Activated B cell treated with CpG ODN at 0.5 μM for 24 hours (primary cell): ENCODE results near the gene SIGLEC11. TPM values are rescaled to one million over a fixed set of nuclear protein-coding genes. Genes with fewer than 3 reads are reported as not detected.

Source experiments
- ATAC-seq: fragments of 200-7000 bp; cut with Tn5 transposase; one replicate; pipeline ENCODE4 v1.10.0; 2021; ENCODE audit warnings: low read depth, mild to moderate bottlenecking, moderate library complexity
- CTCF ChIA-PET: fragments of 350-600 bp; sonication (Branson Sonifier 250); formaldehyde crosslinking; loops from one replicate; lab custom pipeline; 2021; ENCODE audit warnings: antibody characterized with exemption; lab: Charles Lee
- POLR2A ChIA-PET: fragments of 350-600 bp; sonication (Branson Sonifier 250); formaldehyde crosslinking; loops from one replicate; lab custom pipeline; 2021; ENCODE audit warnings: antibody characterized with exemption; lab: Charles Lee
- DNase-seq: peaks from one replicate; pipeline ENCODE4 v3.0.0; 2022
- H3K27ac Mint-ChIP-seq: one replicate; pipeline ENCODE4 v1.8.0; 2020; ENCODE audit warnings: mixed read lengths
- H3K27me3 Mint-ChIP-seq: one replicate; pipeline ENCODE4 v1.8.0; 2021; ENCODE audit warnings: mixed read lengths
- H3K36me3 Mint-ChIP-seq: one replicate; pipeline ENCODE4 v1.8.0; 2021; ENCODE audit warnings: low read depth, mixed read lengths
- H3K4me1 Mint-ChIP-seq: one replicate; pipeline ENCODE4 v1.8.0; 2021; ENCODE audit warnings: mixed read lengths
- H3K4me3 Mint-ChIP-seq: one replicate; pipeline ENCODE4 v1.8.0; 2020; ENCODE audit warnings: mild to moderate bottlenecking, mixed read lengths
- H3K9me3 Mint-ChIP-seq: one replicate; pipeline ENCODE4 v1.8.0; 2020; ENCODE audit warnings: mixed read lengths
- CTCF ChIP-seq: fragments of 200-600 bp; IDR thresholded peaks from one replicate; pipeline ENCODE4 v1.8.0; 2022; ENCODE audit warnings: antibody characterized with exemption, mild to moderate bottlenecking
- intact Hi-C: fragments of 100-400 bp; cut with micrococcal nuclease; formaldehyde crosslinking; loops from one replicate; pipeline ENCODE4 v1.15.1; 2024
- total RNA-seq: library from RNA; stranded (reverse); gene quantifications from 2 replicates; pipeline ENCODE4 v1.2.3, GENCODE V29; 2022

Gene SIGLEC11
- total RNA-seq, 1 donor from 2014 or later, result not detected

- ChIA-PET CTCF (interaction anchor here (1.7 to 2.2 kb wide), 2 partner anchors 13 to 40 kb away, joined by 6 to 15 read pairs; no protein-coding TSS in a partner anchor), POLR2A (interaction anchor here (0.6 to 9.5 kb wide), 22 partner anchors 8 to 874 kb away, joined by 3 to 229 read pairs (median 8); partner anchors contain the start of genes AKT1S1, FUZ, IL4I1 and JOSD2)
- intact Hi-C loops, result loop anchor here (2.0 kb wide), 1 partner anchor 14 kb away; no protein-coding TSS in a partner anchor
- Mint-ChIP-seq H3K4me1 (peaks cover 45% of the 10 kb centered on the region), H3K36me3 (peaks cover 68% of the 10 kb centered on the region), H3K9me3 (no peaks in the 10 kb centered on the region), H3K27me3 (no peaks in the 10 kb centered on the region), H3K4me3 (peak overlapping the region; percentile 92), H3K27ac (peak overlapping the region; percentile 89)
- no peak for ATAC-seq
- TF ChIP-seq CTCF, result no peak
- no peak for DNase-seq
Observed at GRCh38 chr19:49930483-49931011, 30.4 kb downstream of the SIGLEC11 start.

- Mint-ChIP-seq H3K4me3 (peak overlapping the region; percentile 92), H3K9me3 (no peaks in the 10 kb centered on the region), H3K36me3 (peaks cover 72% of the 10 kb centered on the region), H3K4me1 (peaks cover 48% of the 10 kb centered on the region), H3K27me3 (no peaks in the 10 kb centered on the region), H3K27ac (peak overlapping the region; percentile 89)
- ChIA-PET CTCF (interaction anchor here (1.3 to 2.2 kb wide), 4 partner anchors 11 to 40 kb away, joined by 5 to 15 read pairs (median 6); no protein-coding TSS in a partner anchor), POLR2A (interaction anchor here (0.5 to 9.5 kb wide), 38 partner anchors 8 to 1466 kb away, joined by 3 to 229 read pairs (median 5); partner anchors contain the start of genes AKT1S1, AP2A1, FUZ and IL4I1)
- peak; percentile 84 for DNase-seq
- peak; percentile 83 for ATAC-seq
- TF ChIP-seq CTCF, result no peak
- intact Hi-C loops, result loop anchor here (1.0 to 2.0 kb wide), 12 partner anchors 13 to 251 kb away; partner anchors contain the start of genes AKT1S1, FUZ, PNKP and PTOV1
Observed at GRCh38 chr19:49929611-49930482, 31.1 kb downstream of the SIGLEC11 start.

- intact Hi-C loops, result loop anchor here (1.0 to 2.0 kb wide), 11 partner anchors 18 to 250 kb away; partner anchors contain the start of genes AKT1S1, FUZ, PNKP and PTOV1
- peak; percentile 93 for DNase-seq
- H3K27me3 Mint-ChIP-seq, result no peaks in the 10 kb centered on the region
Observed at GRCh38 chr19:49929121-49929610, 31.8 kb downstream of the SIGLEC11 start, which contains the start of the genes ATF5 and NUP62. TSS of gene ATF5 (plus strand) at chr19:49929205. CDS start at chr19:49930851, 1,646 bp downstream. TSS of gene NUP62 (minus strand) at chr19:49929504. CDS start at chr19:49909807, 19,697 bp downstream.

More at GRCh38 chr19:49929121-49929610, 31.8 kb downstream of the SIGLEC11 start, which contains the start of the genes ATF5 and NUP62:
- CTCF ChIA-PET, result interaction anchor here (1.3 to 2.2 kb wide), 3 partner anchors 10 to 39 kb away, joined by 5 to 15 read pairs (median 6); no protein-coding TSS in a partner anchor
- POLR2A ChIA-PET, result interaction anchor here (0.5 to 9.5 kb wide), 40 partner anchors 9 to 1818 kb away, joined by 3 to 229 read pairs (median 4); partner anchors contain the start of genes AKT1S1, AP2A1, FUZ and IL4I1
- peaks cover 55% of the 10 kb centered on the region for H3K4me1 Mint-ChIP-seq
- no peak for TF ChIP-seq CTCF
- peak within 1 kb of the TSS; percentile 92 for H3K4me3 Mint-ChIP-seq
- H3K36me3 Mint-ChIP-seq, result peaks cover 78% of the 10 kb centered on the region
- H3K9me3 Mint-ChIP-seq, result no peaks in the 10 kb centered on the region
- H3K27ac Mint-ChIP-seq, result peak within 1 kb of the TSS; percentile 89
- peak; percentile 38 for ATAC-seq
